Measurements from ENCODE around the gene CCDC89.

DNA sequence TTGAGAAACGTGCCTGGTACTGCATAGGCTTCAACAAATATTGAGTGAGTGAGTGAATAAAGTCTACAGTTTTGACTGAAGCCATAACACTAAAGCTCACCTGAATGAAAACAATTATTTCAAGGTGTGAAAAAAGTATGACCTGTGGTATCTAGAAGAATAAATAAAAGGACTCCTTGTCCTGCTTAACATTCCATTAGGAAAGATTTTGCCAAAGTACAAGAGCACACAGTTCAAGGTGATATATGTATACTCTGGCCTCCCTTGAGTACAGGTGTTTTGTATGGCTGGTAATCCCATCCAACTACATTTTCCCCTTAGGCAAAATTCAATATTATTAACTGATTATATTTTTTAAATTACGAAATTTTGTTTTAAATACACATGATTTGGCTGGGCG is 19.3 kb downstream of the CCDC89 start:
- TF ChIP-seq, protein P1, sequence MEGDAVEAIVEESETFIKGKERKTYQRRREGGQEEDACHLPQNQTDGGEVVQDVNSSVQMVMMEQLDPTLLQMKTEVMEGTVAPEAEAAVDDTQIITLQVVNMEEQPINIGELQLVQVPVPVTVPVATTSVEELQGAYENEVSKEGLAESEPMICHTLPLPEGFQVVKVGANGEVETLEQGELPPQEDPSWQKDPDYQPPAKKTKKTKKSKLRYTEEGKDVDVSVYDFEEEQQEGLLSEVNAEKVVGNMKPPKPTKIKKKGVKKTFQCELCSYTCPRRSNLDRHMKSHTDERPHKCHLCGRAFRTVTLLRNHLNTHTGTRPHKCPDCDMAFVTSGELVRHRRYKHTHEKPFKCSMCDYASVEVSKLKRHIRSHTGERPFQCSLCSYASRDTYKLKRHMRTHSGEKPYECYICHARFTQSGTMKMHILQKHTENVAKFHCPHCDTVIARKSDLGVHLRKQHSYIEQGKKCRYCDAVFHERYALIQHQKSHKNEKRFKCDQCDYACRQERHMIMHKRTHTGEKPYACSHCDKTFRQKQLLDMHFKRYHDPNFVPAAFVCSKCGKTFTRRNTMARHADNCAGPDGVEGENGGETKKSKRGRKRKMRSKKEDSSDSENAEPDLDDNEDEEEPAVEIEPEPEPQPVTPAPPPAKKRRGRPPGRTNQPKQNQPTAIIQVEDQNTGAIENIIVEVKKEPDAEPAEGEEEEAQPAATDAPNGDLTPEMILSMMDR (IDR thresholded peaks at IDR 0.05), result no peak
- no peak for TF ChIP-seq EZH2 (IDR thresholded peaks at IDR 0.05; ENCODE audit: borderline replicate concordance, insufficient read depth, low read depth, low read length, poor library complexity, severe bottlenecking)
